ENCODE measurements around the gene KCNJ15. TPM values are rescaled to one million over a fixed set of nuclear protein-coding genes. Genes with fewer than 3 reads are reported as not detected.

KCNJ15 gene
- polyA plus RNA-seq, 2 of the 4 experiments (the other 2 are of a cell fraction): 0.19 to 0.30 TPM

GRCh38 chr21:38219049-38219628 lies 37.7 kb upstream of the KCNJ15 start:
- DNase-seq (ENCODE audit: low read depth in 1 of 2, low spot score in 1 of 2): peak; percentile 8 to 70
- Histone ChIP-seq H3K27ac (no peak overlapping the region), H3K9me3 (peaks cover 42% of the 10 kb centered on the region), H3K4me3 (no peak overlapping the region), H3K4me1 (no peaks in the 10 kb centered on the region), H3K4me2 (no peak overlapping the region)
- POLR2A ChIA-PET: no interaction called here
- WGBS (ENCODE audit: missing lambda C conversion rate): 17% methylated on average over 7 of the region's 7 CpGs
- CTCF ChIA-PET: interaction anchor here (0.7 to 5.5 kb wide), 3 partner anchors 10 to 136 kb away, joined by 3 to 17 read pairs (median 3); no protein-coding TSS in a partner anchor
- FAIRE-seq: no peak
- ATAC-seq: peak in 1 of 2 experiments; percentile 71; a peak in 3 of 6 replicates
- TF ChIP-seq RAD21 (conservative IDR thresholded peaks at IDR 0.05 in 1 of 2, IDR thresholded peaks at IDR 0.05 in 1 of 2): peak; percentile 29 to 61; a peak in 3 of 5 replicates
- TF ChIP-seq EHF (CRISPR knock-in tag; IDR thresholded peaks at IDR 0.05): no peak
- TF ChIP-seq CTCF (IDR thresholded peaks at IDR 0.05): peak; percentile 30
- no peak for TF ChIP-seq MAX (IDR thresholded peaks at IDR 0.05)
- peak; percentile 34; the same call in 1 of the 3 replicates for TF ChIP-seq SMC3 (IDR thresholded peaks at IDR 0.05)

- peaks cover 52% of the 10 kb centered on the region for H3K9me3 ChIP-seq
- POLR2A ChIA-PET: no interaction called here
- DNase-seq (ENCODE audit: low read depth in 1 of 2, low spot score in 1 of 2) (no peak), FAIRE-seq (no peak), ATAC-seq (no peak)
- no peak overlapping the region for H3K4me3 ChIP-seq
- CTCF ChIA-PET: interaction anchor here (5.5 kb wide), 1 partner anchor 133 kb away, joined by 17 read pairs; no protein-coding TSS in a partner anchor
- 76% methylated on average over 5 of the region's 5 CpGs for WGBS (ENCODE audit: missing lambda C conversion rate)
- no peak overlapping the region for H3K27ac ChIP-seq
- H3K4me2 ChIP-seq: no peak overlapping the region
- H3K4me1 ChIP-seq: no peaks in the 10 kb centered on the region
- no peak for TF ChIP-seq NPAS2 (CRISPR knock-in tag; IDR thresholded peaks at IDR 0.05; ENCODE audit: borderline replicate concordance)
- TF ChIP-seq KDM5A (IDR thresholded peaks at IDR 0.05): no peak
- TF ChIP-seq HDAC2 (IDR thresholded peaks at IDR 0.05): no peak
- TF ChIP-seq TFCP2L1 (CRISPR knock-in tag; IDR thresholded peaks at IDR 0.05): no peak
- no peak for TF ChIP-seq ZNF302 (CRISPR knock-in tag; IDR thresholded peaks at IDR 0.05)
- no peak for TF ChIP-seq USF2 (IDR thresholded peaks at IDR 0.05)
- no peak for TF ChIP-seq ZSCAN20 (CRISPR knock-in tag; IDR thresholded peaks at IDR 0.05)
- TF ChIP-seq PHF8 (IDR thresholded peaks at IDR 0.05; ENCODE audit: borderline replicate concordance, low read depth): no peak
- no peak for TF ChIP-seq RAD21 (conservative IDR thresholded peaks at IDR 0.05 in 1 of 2, IDR thresholded peaks at IDR 0.05 in 1 of 2)
- TF ChIP-seq MAX (IDR thresholded peaks at IDR 0.05): no peak
- TF ChIP-seq HOXB13 (CRISPR knock-in tag; IDR thresholded peaks at IDR 0.05; ENCODE audit: low read depth): no peak
- no peak for TF ChIP-seq REST (IDR thresholded peaks at IDR 0.05)
- no peak for TF ChIP-seq RNF2 (IDR thresholded peaks at IDR 0.05; ENCODE audit: borderline replicate concordance, low read depth)
- no peak for TF ChIP-seq BHLHE40 (IDR thresholded peaks at IDR 0.05; ENCODE audit: low read depth, low read length)
- TF ChIP-seq MAFK (IDR thresholded peaks at IDR 0.05; ENCODE audit: partially characterized antibody): no peak
- TF ChIP-seq CBX8 (IDR thresholded peaks at IDR 0.05): no peak
- TF ChIP-seq ELK1 (IDR thresholded peaks at IDR 0.05; ENCODE audit: low read depth, low read length): no peak
- no peak for TF ChIP-seq RFX5 (IDR thresholded peaks at IDR 0.05)
- TF ChIP-seq EHMT2 (IDR thresholded peaks at IDR 0.05; ENCODE audit: low read depth): no peak
- no peak for TF ChIP-seq CHD4 (IDR thresholded peaks at IDR 0.05; ENCODE audit: borderline replicate concordance)
These were observed 36.5 kb upstream of the KCNJ15 start for GRCh38 chr21:38220270-38220737.
